ENCODE results near the gene LIN52. TPM values are rescaled to one million over a fixed set of nuclear protein-coding genes. Genes with fewer than 3 reads are reported as not detected.

The LIN52 gene, protein sequence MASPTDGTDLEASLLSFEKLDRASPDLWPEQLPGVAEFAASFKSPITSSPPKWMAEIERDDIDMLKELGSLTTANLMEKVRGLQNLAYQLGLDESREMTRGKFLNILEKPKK
- 8.7 TPM for total RNA-seq
- long read RNA-seq, transcript LIN52-205 (6 exons, 2,776 nt), result major isoform, 10 of 21 reads
- long read RNA-seq, partial matches to known transcripts, result 2 of 21 reads
- long read RNA-seq, other reads (novel, unspliced or antisense), result 8 of 21 reads

DNA sequence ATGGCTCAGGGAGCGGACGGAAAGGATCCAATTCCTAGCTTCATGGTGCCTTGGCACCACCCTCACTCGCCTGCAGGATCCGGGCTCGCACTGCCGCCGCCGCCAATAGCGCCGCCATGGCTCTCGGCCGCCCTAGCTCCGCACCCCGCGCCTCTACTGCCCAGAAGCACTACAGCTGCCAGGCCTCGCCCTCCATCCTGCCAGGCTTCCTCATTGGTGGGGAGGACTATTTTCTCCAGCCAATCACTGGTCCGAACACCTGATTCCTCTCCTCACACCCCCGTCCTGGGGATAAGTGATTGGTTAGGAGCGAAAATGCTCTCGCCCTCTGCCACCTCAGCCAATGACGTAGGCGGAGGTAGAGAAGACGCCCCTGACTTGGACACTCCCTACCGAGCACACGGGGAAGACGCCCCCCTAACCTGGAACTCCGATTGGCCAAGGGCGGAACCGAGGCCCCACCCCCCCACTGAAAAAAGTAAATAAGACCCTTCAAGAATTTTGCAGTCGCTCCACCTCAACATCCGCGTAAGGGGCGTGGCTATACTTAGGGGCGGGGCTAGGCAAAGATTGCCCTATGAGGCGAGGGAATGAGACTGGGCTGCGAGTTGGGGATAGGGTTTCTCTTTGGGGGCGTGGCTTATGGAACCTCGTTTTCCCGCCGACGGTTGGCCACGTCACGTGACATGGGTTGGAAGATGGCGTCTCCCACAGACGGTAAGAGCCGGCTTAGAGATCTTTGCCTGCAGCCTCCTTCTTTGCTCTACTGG is at the start of gene LIN52, which contains the start of gene ALDH6A1:
Gene LIN52, plus strand, starts transcription at position 680 of the 770 bp plus-strand sequence. Its CDS starts 19 bp downstream, at position 699.
Gene ALDH6A1, minus strand, starts transcription at position 177 of the 770 bp plus-strand sequence. Its CDS starts 59 bp downstream, at position 118.
- H3K4me3 ChIP-seq, result peak within 1 kb of the TSS; percentile 73
- DNase-seq (peak; percentile 99), ATAC-seq (peak; percentile 97)
- peaks cover 19% of the 10 kb centered on the region for H3K4me1 ChIP-seq
- H3K36me3 ChIP-seq, result no peaks in the 10 kb centered on the region
- no peaks in the 10 kb centered on the region for H3K27me3 ChIP-seq
- no peaks in the 10 kb centered on the region for H3K9me3 ChIP-seq
- intact Hi-C loops (cut with DNase I), result no loop called here
- H3K27ac ChIP-seq, result peak within 1 kb of the TSS; percentile 90
- TF ChIP-seq CTCF (IDR thresholded peaks at IDR 0.05), result no peak

DNA sequence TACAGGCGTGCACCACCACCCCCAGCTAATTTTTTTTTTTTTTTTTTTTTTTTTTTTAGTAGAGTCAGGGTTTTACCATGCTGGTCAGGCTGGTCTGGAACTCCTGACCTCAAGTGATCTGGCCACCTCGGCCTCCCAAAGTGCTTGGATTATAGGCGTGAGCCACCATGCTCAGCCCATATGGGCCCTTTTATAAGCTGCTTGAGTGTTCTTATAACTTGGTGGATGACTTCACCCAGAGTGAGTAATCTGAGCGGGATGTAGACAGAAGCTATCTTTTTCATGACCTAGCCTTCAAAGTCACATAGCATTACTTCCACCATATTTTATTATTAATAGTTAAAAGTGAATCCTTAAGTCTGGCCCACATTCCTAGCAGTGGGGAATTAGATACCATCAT is 49.2 kb upstream of the LIN52 start:
- ATAC-seq, result no peak
- H3K36me3 ChIP-seq, result no peaks in the 10 kb centered on the region
- H3K27ac ChIP-seq, result no peak overlapping the region
- no peaks in the 10 kb centered on the region for H3K27me3 ChIP-seq
- H3K4me3 ChIP-seq, result no peak overlapping the region
- DNase-seq, result no peak
- intact Hi-C loops (cut with DNase I), result no loop called here
- no peak for TF ChIP-seq CTCF (IDR thresholded peaks at IDR 0.05)
- H3K4me1 ChIP-seq, result no peaks in the 10 kb centered on the region
- H3K9me3 ChIP-seq, result no peaks in the 10 kb centered on the region

- Histone ChIP-seq H3K27ac (no peak overlapping the region), H3K36me3 (no peaks in the 10 kb centered on the region), H3K4me1 (no peaks in the 10 kb centered on the region), H3K27me3 (no peaks in the 10 kb centered on the region), H3K9me3 (no peaks in the 10 kb centered on the region), H3K4me3 (no peak overlapping the region)
- ATAC-seq (peak; percentile 65), DNase-seq (no peak)
- intact Hi-C loops (cut with DNase I), result no loop called here
- TF ChIP-seq CTCF (IDR thresholded peaks at IDR 0.05), result peak; percentile 76
Observed at GRCh38 chr14:74038020-74038859, 46.5 kb upstream of the LIN52 start.

- DNase-seq, result no peak
- no peaks in the 10 kb centered on the region for H3K9me3 ChIP-seq
- H3K36me3 ChIP-seq, result no peaks in the 10 kb centered on the region
- no peak for ATAC-seq
- H3K27me3 ChIP-seq, result no peaks in the 10 kb centered on the region
- intact Hi-C loops (cut with DNase I), result no loop called here
- no peak overlapping the region for H3K27ac ChIP-seq
- H3K4me3 ChIP-seq, result no peak overlapping the region
- no peaks in the 10 kb centered on the region for H3K4me1 ChIP-seq
- TF ChIP-seq CTCF (IDR thresholded peaks at IDR 0.05), result no peak
Observed at GRCh38 chr14:74042296-74042695, 42.5 kb upstream of the LIN52 start.

DNA sequence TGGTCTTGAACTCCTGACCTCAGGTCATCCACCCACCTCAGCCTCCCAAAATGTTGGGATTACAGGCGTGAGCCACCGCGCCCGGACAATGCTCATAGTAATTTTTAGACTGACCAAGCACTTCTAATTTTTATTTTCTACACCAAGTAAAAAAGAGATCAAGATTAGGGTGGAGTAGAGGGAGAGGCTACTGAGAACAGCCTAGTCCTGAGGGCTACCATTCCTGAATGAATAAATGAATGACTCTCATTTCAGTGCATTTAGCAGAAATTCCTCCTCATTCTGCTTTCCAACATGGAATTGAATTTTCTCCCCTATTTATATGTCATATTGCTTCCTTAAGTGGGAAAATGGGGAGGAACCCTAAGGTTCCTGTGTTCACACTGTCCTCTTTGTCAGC is 39.2 kb upstream of the LIN52 start:
- Histone ChIP-seq H3K9me3 (no peaks in the 10 kb centered on the region), H3K4me3 (no peak overlapping the region), H3K27ac (no peak overlapping the region), H3K36me3 (no peaks in the 10 kb centered on the region), H3K4me1 (no peaks in the 10 kb centered on the region), H3K27me3 (no peaks in the 10 kb centered on the region)
- intact Hi-C loops (cut with DNase I), result no loop called here
- ATAC-seq, result no peak
- TF ChIP-seq CTCF (IDR thresholded peaks at IDR 0.05), result no peak
- DNase-seq, result no peak

All from upper lobe of right lung (tissue), 1 donor.